Activated naive CD8-positive, alpha-beta T cell treated with anti-CD3 and anti-CD28 coated beads for 36 hours (primary cell): Measurements from ENCODE around the gene CASP7. TPM values are rescaled to one million over a fixed set of nuclear protein-coding genes. Genes with fewer than 3 reads are reported as not detected.

Experiments used
- DNase-seq: peaks from one replicate; pipeline ENCODE4 v3.0.0; 2021
- H3K27ac Mint-ChIP-seq: one replicate; pipeline ENCODE4 v1.8.0; 2022; ENCODE audit warnings: mild to moderate bottlenecking, moderate library complexity, mixed read lengths
- H3K27me3 Mint-ChIP-seq: one replicate; pipeline ENCODE4 v1.8.0; 2022; ENCODE audit warnings: mild to moderate bottlenecking, mixed read lengths
- H3K36me3 Mint-ChIP-seq: one replicate; pipeline ENCODE4 v1.8.0; 2021; ENCODE audit warnings: mild to moderate bottlenecking, mixed read lengths
- H3K4me1 Mint-ChIP-seq: one replicate; pipeline ENCODE4 v1.8.0; 2021; ENCODE audit warnings: mixed read lengths
- H3K4me3 Mint-ChIP-seq: one replicate; pipeline ENCODE4 v1.8.0; 2022; ENCODE audit warnings: mild to moderate bottlenecking, moderate library complexity, mixed read lengths
- H3K9me3 Mint-ChIP-seq: one replicate; pipeline ENCODE4 v1.8.0; 2022; ENCODE audit warnings: mixed read lengths
- total RNA-seq, 2 experiments: library from RNA; stranded (reverse); gene quantifications; one replicate each; pipeline ENCODE4 v1.2.3, GENCODE V29; 2021

The CASP7 gene
- total RNA-seq, 2 experiments from 2014 or later: 37.1 to 38.6 TPM

DNA sequence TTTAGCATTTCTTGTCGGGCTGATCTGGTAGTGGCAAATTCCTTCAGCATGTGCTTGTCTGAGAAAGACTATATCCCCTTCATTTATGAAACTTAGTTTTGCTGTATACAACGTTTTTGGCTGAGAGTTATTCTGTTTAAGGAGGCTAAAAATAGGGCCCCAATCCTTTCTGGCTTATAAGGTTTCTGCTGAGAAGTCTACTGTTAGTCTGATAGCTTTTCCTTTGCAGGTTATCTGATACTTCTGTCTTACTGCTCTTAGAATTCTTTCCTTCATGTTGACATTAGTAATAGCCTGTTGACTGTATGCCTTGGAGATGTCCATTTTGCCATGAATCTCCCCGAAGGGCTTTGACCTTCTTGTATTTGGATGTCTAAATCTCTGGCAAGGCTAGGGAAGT lies 9.9 kb downstream of the CASP7 start:
- no peak overlapping the region for H3K4me3 Mint-ChIP-seq
- no peak for DNase-seq
- peaks cover 53% of the 10 kb centered on the region for H3K9me3 Mint-ChIP-seq

DNA sequence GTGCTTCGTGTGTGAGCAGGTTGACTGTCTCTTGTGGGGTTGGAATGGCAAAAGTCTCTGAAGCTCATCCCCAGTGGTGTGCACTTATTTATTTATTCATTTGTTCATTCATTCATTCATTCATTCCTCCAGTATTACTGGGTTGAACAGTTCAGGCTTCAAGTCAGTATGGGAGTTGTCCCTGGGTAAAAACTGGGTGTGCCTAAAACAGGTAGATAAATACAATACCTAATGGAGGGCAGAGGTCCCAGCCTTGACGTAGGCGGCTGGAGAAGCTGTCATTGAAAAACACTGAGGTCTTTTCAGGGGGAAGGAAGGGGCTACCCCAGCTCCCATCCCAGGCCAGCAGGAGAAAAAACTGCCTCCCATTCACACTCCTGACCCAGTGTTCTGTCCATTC lies 11.0 kb downstream of the CASP7 start:
- Mint-ChIP-seq H3K36me3 (peaks cover 92% of the 10 kb centered on the region), H3K27me3 (no peaks in the 10 kb centered on the region), H3K27ac (no peak overlapping the region), H3K4me1 (peaks cover 32% of the 10 kb centered on the region), H3K9me3 (peaks cover 47% of the 10 kb centered on the region), H3K4me3 (no peak overlapping the region)
- DNase-seq: no peak

More for the DNA sequence above, 9.9 kb downstream of the CASP7 start:
- Mint-ChIP-seq H3K27me3 (no peaks in the 10 kb centered on the region), H3K4me1 (peaks cover 33% of the 10 kb centered on the region), H3K36me3 (peaks cover 92% of the 10 kb centered on the region), H3K27ac (no peak overlapping the region)

DNA sequence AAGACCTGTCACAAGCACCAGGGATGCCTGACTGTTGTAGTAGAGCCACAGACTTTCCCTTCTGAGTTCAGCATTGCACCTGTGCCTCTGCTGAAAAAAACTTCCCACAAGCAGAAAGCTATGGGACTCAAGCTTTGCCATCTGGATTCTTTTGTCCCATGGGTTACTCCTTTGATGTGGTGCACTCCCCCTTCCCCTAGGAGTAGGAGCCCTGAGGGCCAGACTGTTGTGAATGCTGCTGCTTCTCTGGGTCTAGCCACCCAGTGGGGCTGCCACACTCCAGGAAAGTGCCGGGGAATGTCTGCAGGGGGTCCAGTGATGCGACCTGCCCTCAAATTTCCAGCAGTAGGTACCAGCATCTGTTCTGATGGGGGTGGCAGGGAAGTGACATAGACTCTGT lies 11.7 kb downstream of the CASP7 start:
- H3K27me3 Mint-ChIP-seq: no peaks in the 10 kb centered on the region
- H3K9me3 Mint-ChIP-seq: peaks cover 45% of the 10 kb centered on the region
- peaks cover 87% of the 10 kb centered on the region for H3K36me3 Mint-ChIP-seq
- H3K27ac Mint-ChIP-seq: no peak overlapping the region
- DNase-seq: no peak
- no peak overlapping the region for H3K4me3 Mint-ChIP-seq
- peaks cover 32% of the 10 kb centered on the region for H3K4me1 Mint-ChIP-seq

DNA sequence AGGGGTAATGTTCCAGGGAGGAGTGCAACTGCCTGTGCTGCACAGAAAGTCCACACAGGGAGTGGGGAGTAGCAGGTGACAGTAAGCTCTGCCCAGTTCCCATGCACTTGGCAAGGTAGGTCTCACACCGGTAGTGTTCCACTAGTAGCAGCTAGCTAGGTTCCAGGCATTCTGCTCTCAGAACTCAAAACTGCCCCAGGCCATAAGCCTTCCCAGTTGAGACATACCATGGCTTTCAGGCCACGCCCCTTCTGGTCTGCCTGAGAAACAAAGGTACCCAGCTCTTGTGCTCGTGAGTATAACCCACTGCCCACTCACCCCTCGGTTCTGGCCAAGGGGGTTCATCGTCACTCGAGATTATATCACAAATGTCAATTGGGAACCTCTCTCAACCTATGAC lies 12.6 kb downstream of the CASP7 start:
- DNase-seq: no peak
- Mint-ChIP-seq H3K36me3 (peaks cover 85% of the 10 kb centered on the region), H3K27ac (no peak overlapping the region), H3K27me3 (no peaks in the 10 kb centered on the region), H3K9me3 (peaks cover 43% of the 10 kb centered on the region), H3K4me3 (no peak overlapping the region), H3K4me1 (peaks cover 34% of the 10 kb centered on the region)

DNA sequence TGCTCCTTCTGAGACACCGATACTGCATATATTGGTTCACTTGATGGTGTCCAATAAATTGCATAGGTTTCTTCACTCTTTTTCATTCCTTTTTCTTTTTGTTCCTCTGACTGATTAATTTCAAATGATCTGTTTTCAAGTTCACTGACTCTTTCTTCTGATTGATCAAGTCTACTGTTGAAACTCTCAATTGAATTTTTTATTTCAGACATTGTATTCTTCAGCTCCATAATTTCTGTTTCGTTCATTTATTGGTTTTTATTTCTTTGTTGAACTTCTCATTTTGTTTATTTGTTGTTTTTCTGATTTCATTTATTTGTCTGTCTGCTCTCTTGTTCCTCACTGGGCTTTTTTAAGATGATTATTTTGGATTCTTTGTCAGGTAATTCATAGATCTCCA lies 13.6 kb downstream of the CASP7 start:
- Mint-ChIP-seq H3K4me1 (peaks cover 24% of the 10 kb centered on the region), H3K36me3 (peaks cover 78% of the 10 kb centered on the region), H3K4me3 (no peak overlapping the region), H3K27me3 (no peaks in the 10 kb centered on the region), H3K9me3 (peaks cover 33% of the 10 kb centered on the region), H3K27ac (no peak overlapping the region)
- DNase-seq: no peak

- H3K9me3 Mint-ChIP-seq: peaks cover 12% of the 10 kb centered on the region
- peaks cover 69% of the 10 kb centered on the region for H3K36me3 Mint-ChIP-seq
- H3K27me3 Mint-ChIP-seq: no peaks in the 10 kb centered on the region
These were observed 16.0 kb downstream of the CASP7 start for GRCh38 chr10:113695691-113696090.

GRCh38 chr10:113697595-113697994 lies 17.9 kb downstream of the CASP7 start:
- no peak overlapping the region for H3K4me3 Mint-ChIP-seq
- peaks cover 55% of the 10 kb centered on the region for H3K36me3 Mint-ChIP-seq
- H3K27ac Mint-ChIP-seq: no peak overlapping the region
- H3K4me1 Mint-ChIP-seq: peaks cover 5% of the 10 kb centered on the region
- DNase-seq: no peak
- peaks cover 12% of the 10 kb centered on the region for H3K9me3 Mint-ChIP-seq
- H3K27me3 Mint-ChIP-seq: no peaks in the 10 kb centered on the region

More at GRCh38 chr10:113695691-113696090, 16.0 kb downstream of the CASP7 start:
- H3K4me1 Mint-ChIP-seq: peaks cover 5% of the 10 kb centered on the region
- H3K4me3 Mint-ChIP-seq: no peak overlapping the region
- DNase-seq: no peak
- no peak overlapping the region for H3K27ac Mint-ChIP-seq

- Mint-ChIP-seq H3K4me1 (peaks cover 22% of the 10 kb centered on the region), H3K36me3 (peaks cover 23% of the 10 kb centered on the region), H3K27ac (no peak overlapping the region), H3K9me3 (no peaks in the 10 kb centered on the region), H3K27me3 (no peaks in the 10 kb centered on the region), H3K4me3 (no peak overlapping the region)
- no peak for DNase-seq
These were observed 25.1 kb downstream of the CASP7 start for GRCh38 chr10:113704637-113705343.

- H3K36me3 Mint-ChIP-seq: peaks cover 21% of the 10 kb centered on the region
These were observed 25.6 kb downstream of the CASP7 start for GRCh38 chr10:113705344-113705652.

GRCh38 chr10:113706623-113707022 lies 26.9 kb downstream of the CASP7 start:
- Mint-ChIP-seq H3K27ac (no peak overlapping the region), H3K4me1 (peaks cover 22% of the 10 kb centered on the region), H3K4me3 (no peak overlapping the region), H3K27me3 (no peaks in the 10 kb centered on the region), H3K9me3 (no peaks in the 10 kb centered on the region), H3K36me3 (peaks cover 13% of the 10 kb centered on the region)
- no peak for DNase-seq

More at GRCh38 chr10:113705344-113705652, 25.6 kb downstream of the CASP7 start:
- no peaks in the 10 kb centered on the region for H3K9me3 Mint-ChIP-seq
- H3K4me1 Mint-ChIP-seq: peaks cover 22% of the 10 kb centered on the region
- no peak overlapping the region for H3K4me3 Mint-ChIP-seq
- no peak for DNase-seq
- H3K27ac Mint-ChIP-seq: no peak overlapping the region
- no peaks in the 10 kb centered on the region for H3K27me3 Mint-ChIP-seq

DNA sequence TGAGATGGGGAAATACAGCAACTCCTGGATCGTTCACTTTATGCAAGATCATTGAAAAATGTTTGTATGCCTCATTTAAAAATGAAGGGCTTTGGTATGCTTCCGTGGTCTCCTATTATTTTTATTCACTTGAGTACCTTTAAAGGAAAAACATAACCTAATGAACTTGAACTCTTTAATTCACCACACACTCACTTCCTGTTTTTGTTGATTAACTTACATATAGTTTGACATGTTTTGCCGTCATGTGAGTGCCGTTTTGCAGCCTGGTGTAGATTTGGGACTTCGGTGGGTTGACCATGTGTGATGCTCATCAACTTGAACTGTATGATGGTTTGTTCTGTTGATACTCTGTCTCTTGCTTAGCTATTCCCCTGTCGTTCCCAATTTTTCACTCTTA lies 28.9 kb downstream of the CASP7 start:
- no peaks in the 10 kb centered on the region for H3K9me3 Mint-ChIP-seq
- no peak overlapping the region for H3K4me3 Mint-ChIP-seq
- H3K27ac Mint-ChIP-seq: peak overlapping the region; percentile 6
- peaks cover 22% of the 10 kb centered on the region for H3K4me1 Mint-ChIP-seq
- no peak for DNase-seq
- peaks cover 15% of the 10 kb centered on the region for H3K36me3 Mint-ChIP-seq
- no peaks in the 10 kb centered on the region for H3K27me3 Mint-ChIP-seq

- Mint-ChIP-seq H3K27me3 (no peaks in the 10 kb centered on the region), H3K36me3 (peaks cover 18% of the 10 kb centered on the region), H3K9me3 (no peaks in the 10 kb centered on the region), H3K4me3 (no peak overlapping the region), H3K4me1 (peaks cover 22% of the 10 kb centered on the region), H3K27ac (no peak overlapping the region)
- DNase-seq: no peak
These were observed 29.6 kb downstream of the CASP7 start for GRCh38 chr10:113709221-113709838.

DNA sequence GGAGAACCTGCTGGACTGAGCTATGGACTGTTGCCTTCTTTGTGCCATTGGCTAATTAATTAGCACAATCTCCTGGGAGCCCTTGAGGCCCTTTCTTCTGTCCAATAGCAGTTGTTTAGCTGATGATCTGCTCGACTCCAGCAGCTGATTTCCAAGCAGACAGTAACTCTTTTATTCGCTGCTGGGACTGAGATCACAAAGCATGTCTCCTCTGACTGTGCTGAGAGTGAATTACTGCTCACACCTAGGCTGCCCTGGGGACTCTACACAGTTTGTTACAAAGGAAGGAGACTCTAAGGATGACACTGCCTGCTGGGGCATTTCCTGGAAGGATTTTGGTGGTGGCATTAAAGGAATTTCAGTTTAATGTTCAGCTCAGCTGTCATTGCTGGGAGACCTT lies 31.4 kb downstream of the CASP7 start:
- Mint-ChIP-seq H3K4me1 (peaks cover 24% of the 10 kb centered on the region), H3K9me3 (peaks cover 1% of the 10 kb centered on the region), H3K4me3 (no peak overlapping the region), H3K36me3 (peaks cover 29% of the 10 kb centered on the region), H3K27me3 (no peaks in the 10 kb centered on the region), H3K27ac (no peak overlapping the region)
- DNase-seq: no peak

DNA sequence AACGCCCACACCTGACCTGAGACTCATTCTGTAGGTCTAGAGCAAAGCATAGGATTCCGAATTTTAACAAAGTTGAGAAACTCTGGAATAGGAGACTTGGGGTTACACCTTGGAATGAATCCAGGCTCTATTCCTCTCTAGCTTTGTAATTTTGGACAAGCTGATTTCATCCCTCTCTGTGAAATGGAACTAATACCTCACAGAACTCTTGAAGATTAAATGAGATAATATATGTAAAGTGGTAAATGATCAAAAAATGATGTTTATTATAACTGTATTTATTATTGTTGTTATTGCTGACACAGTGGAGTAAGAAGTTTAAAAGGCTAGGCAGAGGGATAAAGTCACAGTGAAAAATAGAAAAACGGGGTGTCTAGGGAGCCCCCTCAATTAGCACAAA lies 32.3 kb downstream of the CASP7 start:
- Mint-ChIP-seq H3K27ac (no peak overlapping the region), H3K9me3 (peaks cover 1% of the 10 kb centered on the region), H3K4me3 (no peak overlapping the region), H3K27me3 (no peaks in the 10 kb centered on the region), H3K4me1 (peaks cover 19% of the 10 kb centered on the region), H3K36me3 (peaks cover 33% of the 10 kb centered on the region)
- no peak for DNase-seq

- no peak overlapping the region for H3K27ac Mint-ChIP-seq
These were observed 33.3 kb downstream of the CASP7 start for GRCh38 chr10:113712755-113713639.

More at GRCh38 chr10:113712755-113713639, 33.3 kb downstream of the CASP7 start:
- peaks cover 35% of the 10 kb centered on the region for H3K36me3 Mint-ChIP-seq
- H3K4me3 Mint-ChIP-seq: no peak overlapping the region
- H3K4me1 Mint-ChIP-seq: peaks cover 14% of the 10 kb centered on the region
- H3K27me3 Mint-ChIP-seq: no peaks in the 10 kb centered on the region
- DNase-seq: no peak
- peaks cover 1% of the 10 kb centered on the region for H3K9me3 Mint-ChIP-seq
